Activated CD4-positive, alpha-beta T cell treated with anti-CD3 and anti-CD28 coated beads for 4 hours (primary cell): ENCODE measurements around the gene MRPL12.

ENCODE experiments used
- DNase-seq, 2 donors: peaks; one replicate each; pipeline ENCODE4 v3.0.0-alpha.2; 2020

MRPL12 gene

DNA sequence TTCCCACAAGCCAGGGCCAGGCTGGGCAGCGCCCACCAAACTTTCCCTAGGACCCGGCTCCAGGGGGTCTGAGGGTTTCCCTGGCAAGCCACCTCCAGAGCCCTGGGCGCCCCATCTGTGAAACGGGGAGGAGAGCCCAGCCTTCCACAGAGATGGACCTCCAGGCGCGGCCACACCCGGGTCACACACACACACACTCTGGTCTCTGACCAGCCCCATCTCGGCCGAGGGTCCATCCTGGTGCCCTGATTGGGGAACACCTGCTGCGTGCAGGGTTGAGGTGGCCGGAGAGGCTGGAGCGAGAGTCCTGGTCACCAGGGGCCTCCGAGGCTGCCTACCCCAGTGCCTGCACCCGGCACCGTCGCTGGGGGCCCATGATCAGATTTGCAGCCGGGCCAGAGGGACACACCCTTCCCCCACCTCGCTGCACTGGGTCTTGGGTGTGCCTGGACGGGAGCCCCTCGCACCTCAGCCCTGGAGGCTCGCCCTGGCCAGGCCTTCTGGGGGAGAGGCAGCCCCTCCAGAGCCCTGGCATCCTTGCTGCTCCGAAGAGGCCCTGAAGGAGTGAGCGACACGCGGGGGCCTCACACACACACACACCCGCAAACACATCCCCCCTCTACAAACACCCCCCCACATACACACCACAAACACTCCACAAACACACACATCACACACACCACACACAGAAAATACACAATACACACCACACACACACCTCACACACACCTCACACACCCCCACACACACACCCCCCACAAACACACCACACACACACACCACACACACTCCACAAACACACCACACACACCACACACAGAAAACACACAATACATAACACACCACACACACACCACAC lies 38.7 kb downstream of the MRPL12 start:
- DNase-seq, result no peak
